Measurements from ENCODE around the gene NRXN2. TPM values are rescaled to one million over a fixed set of nuclear protein-coding genes. Genes with fewer than 3 reads are reported as not detected.

The NRXN2 gene
- polyA plus RNA-seq, 1 of the 3 experiments (the other 2 are of a cell fraction), result 0.15 TPM

DNA sequence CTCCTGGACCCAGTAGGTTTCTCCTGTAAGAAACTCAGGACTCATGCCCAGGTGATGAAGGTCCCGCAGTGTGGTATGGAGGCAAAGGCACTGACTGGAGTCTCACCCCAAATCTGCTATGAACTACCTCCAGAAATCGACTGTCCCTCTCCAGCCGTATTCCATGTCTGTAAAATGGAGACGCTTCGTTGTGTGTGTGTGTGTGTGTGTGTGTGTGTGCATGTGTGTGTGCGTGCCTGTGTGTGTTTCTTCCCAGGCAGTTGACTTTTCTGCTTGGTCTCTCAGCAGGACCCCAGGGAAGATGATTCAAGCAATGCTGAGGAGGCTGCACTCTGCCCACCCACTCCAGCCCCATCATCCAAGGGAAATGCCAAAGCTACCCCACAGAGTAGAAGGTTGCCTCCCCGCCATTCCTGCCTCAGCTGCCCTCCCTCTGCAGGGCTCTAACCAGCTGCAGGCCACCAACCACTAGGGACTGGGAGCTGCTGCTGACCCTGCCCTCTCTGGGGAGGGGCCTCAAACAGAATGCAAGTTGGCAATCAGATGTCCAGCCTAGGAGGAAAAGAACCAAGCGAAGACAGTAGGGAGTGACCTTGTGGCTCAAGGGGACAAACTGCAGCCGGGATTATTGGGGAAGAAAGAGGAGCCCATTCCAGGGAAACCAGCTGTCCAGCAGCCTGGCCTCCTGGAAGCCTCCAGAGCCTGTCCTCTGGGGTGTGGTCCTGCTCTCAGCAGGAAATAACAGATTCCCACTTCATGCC, 75.8 kb downstream of the NRXN2 start:
- Histone ChIP-seq H3K9me3 (no peaks in the 10 kb centered on the region), H3K4me1 (ENCODE audit: control insufficient read depth in 1 of 2, insufficient read depth in 2 of 2, low read depth in 1 of 2, low read length in 1 of 2) (peaks cover 0 to 19% of the 10 kb centered on the region in 2 experiments; a peak in 1 of 4 replicates), H3K27me3 (ENCODE audit: insufficient read depth) (peaks cover 26% of the 10 kb centered on the region), H3K4me3 (ENCODE audit: low read depth in 2 of 2, low read length in 1 of 2) (no peak overlapping the region), H4K20me1 (ENCODE audit: insufficient read depth) (no peaks in the 10 kb centered on the region), H3K9ac (no peak overlapping the region), H3K27ac (ENCODE audit: low read depth in 2 of 2, low read length in 1 of 2) (no peak overlapping the region), H3K36me3 (replicated peaks in 1 of 2; ENCODE audit: control insufficient read depth in 1 of 2, insufficient read depth in 2 of 2, low read length in 1 of 2) (no peaks in the 10 kb centered on the region), H3K79me2 (ENCODE audit: insufficient read depth) (no peaks in the 10 kb centered on the region), H3F3A (replicated peaks; ENCODE audit: insufficient read depth) (no peaks in the 10 kb centered on the region), H3K4me2 (no peak overlapping the region), H2AFZ (ENCODE audit: low read depth) (no peak overlapping the region), H3K9me2 (no peaks in the 10 kb centered on the region)
- WGBS (ENCODE audit: low lambda C conversion rate), result 52% methylated on average over 9 of the region's 9 CpGs
- TF ChIP-seq YY1 (IDR thresholded peaks at IDR 0.05; ENCODE audit: low read depth) (no peak), FOXJ3 (CRISPR knock-in tag; IDR thresholded peaks at IDR 0.05) (no peak), MAX (IDR thresholded peaks at IDR 0.05; ENCODE audit: low read depth) (no peak), GATA2 (CRISPR knock-in tag; IDR thresholded peaks at IDR 0.05) (no peak), FOXM1 (IDR thresholded peaks at IDR 0.05; ENCODE audit: low read depth) (no peak), SMC3 (IDR thresholded peaks at IDR 0.05; ENCODE audit: low read depth, low read length) (no peak), RCOR1 (IDR thresholded peaks at IDR 0.05; ENCODE audit: low read length) (no peak), RXRA (IDR thresholded peaks at IDR 0.05; ENCODE audit: borderline replicate concordance, low read depth) (no peak), NFIC (IDR thresholded peaks at IDR 0.05; ENCODE audit: borderline replicate concordance) (no peak), MEF2A (IDR thresholded peaks at IDR 0.05; ENCODE audit: borderline replicate concordance, low read depth) (no peak), ELF1 (IDR thresholded peaks at IDR 0.05) (no peak), RFX5 (IDR thresholded peaks at IDR 0.05; ENCODE audit: low read length) (no peak), TEAD4 (IDR thresholded peaks at IDR 0.05; ENCODE audit: borderline replicate concordance, insufficient read depth) (no peak), IRF3 (IDR thresholded peaks at IDR 0.05; ENCODE audit: low read depth, low read length) (no peak), EP300 (IDR thresholded peaks at IDR 0.05; ENCODE audit: borderline replicate concordance in 1 of 2, low read depth in 1 of 2, low read length in 1 of 2) (no peak)
- TF ChIP-seq, protein P1, sequence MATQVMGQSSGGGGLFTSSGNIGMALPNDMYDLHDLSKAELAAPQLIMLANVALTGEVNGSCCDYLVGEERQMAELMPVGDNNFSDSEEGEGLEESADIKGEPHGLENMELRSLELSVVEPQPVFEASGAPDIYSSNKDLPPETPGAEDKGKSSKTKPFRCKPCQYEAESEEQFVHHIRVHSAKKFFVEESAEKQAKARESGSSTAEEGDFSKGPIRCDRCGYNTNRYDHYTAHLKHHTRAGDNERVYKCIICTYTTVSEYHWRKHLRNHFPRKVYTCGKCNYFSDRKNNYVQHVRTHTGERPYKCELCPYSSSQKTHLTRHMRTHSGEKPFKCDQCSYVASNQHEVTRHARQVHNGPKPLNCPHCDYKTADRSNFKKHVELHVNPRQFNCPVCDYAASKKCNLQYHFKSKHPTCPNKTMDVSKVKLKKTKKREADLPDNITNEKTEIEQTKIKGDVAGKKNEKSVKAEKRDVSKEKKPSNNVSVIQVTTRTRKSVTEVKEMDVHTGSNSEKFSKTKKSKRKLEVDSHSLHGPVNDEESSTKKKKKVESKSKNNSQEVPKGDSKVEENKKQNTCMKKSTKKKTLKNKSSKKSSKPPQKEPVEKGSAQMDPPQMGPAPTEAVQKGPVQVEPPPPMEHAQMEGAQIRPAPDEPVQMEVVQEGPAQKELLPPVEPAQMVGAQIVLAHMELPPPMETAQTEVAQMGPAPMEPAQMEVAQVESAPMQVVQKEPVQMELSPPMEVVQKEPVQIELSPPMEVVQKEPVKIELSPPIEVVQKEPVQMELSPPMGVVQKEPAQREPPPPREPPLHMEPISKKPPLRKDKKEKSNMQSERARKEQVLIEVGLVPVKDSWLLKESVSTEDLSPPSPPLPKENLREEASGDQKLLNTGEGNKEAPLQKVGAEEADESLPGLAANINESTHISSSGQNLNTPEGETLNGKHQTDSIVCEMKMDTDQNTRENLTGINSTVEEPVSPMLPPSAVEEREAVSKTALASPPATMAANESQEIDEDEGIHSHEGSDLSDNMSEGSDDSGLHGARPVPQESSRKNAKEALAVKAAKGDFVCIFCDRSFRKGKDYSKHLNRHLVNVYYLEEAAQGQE (IDR thresholded peaks at IDR 0.05; ENCODE audit: low read depth, low read length), result no peak
- TF ChIP-seq, protein P2, sequence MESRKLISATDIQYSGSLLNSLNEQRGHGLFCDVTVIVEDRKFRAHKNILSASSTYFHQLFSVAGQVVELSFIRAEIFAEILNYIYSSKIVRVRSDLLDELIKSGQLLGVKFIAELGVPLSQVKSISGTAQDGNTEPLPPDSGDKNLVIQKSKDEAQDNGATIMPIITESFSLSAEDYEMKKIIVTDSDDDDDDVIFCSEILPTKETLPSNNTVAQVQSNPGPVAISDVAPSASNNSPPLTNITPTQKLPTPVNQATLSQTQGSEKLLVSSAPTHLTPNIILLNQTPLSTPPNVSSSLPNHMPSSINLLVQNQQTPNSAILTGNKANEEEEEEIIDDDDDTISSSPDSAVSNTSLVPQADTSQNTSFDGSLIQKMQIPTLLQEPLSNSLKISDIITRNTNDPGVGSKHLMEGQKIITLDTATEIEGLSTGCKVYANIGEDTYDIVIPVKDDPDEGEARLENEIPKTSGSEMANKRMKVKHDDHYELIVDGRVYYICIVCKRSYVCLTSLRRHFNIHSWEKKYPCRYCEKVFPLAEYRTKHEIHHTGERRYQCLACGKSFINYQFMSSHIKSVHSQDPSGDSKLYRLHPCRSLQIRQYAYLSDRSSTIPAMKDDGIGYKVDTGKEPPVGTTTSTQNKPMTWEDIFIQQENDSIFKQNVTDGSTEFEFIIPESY (IDR thresholded peaks at IDR 0.05; ENCODE audit: borderline replicate concordance, low read depth), result no peak
- POLR2A ChIA-PET, result interaction anchor here (0.5 to 0.6 kb wide), 2 partner anchors 330 to 337 kb away, joined by 3 read pairs; partner anchors contain the start of genes PRDX5 and TRMT112
- DNase-seq, result no peak
- CTCF ChIA-PET, result interaction anchor here (1.1 to 8.6 kb wide), 8 partner anchors 13 to 198 kb away, joined by 3 to 121 read pairs (median 18); no protein-coding TSS in a partner anchor
